Fibroblast of skin of left quadriceps (primary cell): ENCODE measurements around the gene NTSR1.

Experiments used
- DNase-seq, 2 experiments: peaks; one replicate each; pipeline ENCODE4 v3.0.0-alpha.2; 2013; ENCODE audit warnings: low read depth in 2 of 2

The NTSR1 gene

GRCh38 chr20:62801284-62802010 lies 92.8 kb downstream of the NTSR1 start:
- DNase-seq = no peak

- DNase-seq = no peak
These were observed 93.5 kb downstream of the NTSR1 start for GRCh38 chr20:62802026-62802712.

GRCh38 chr20:62804021-62804626 lies 95.5 kb downstream of the NTSR1 start:
- no peak for DNase-seq

GRCh38 chr20:62804627-62805154 lies 96.1 kb downstream of the NTSR1 start, which contains the start of gene OGFR:
TSS of gene OGFR (plus strand) at chr20:62804835. CDS start at chr20:62804860, 25 bp downstream.
- DNase-seq = no peak

- DNase-seq = no peak
These were observed 96.6 kb downstream of the NTSR1 start for GRCh38 chr20:62805155-62805710.

GRCh38 chr20:62805711-62806382 lies 97.2 kb downstream of the NTSR1 start:
- no peak for DNase-seq

GRCh38 chr20:62806383-62807050 lies 97.9 kb downstream of the NTSR1 start:
- no peak for DNase-seq

GRCh38 chr20:62807444-62808210 lies 99.0 kb downstream of the NTSR1 start:
- DNase-seq = no peak

- DNase-seq = no peak
These were observed 99.7 kb downstream of the NTSR1 start for GRCh38 chr20:62808211-62808865.

GRCh38 chr20:62809530-62810428 lies 101.1 kb downstream of the NTSR1 start:
- DNase-seq = no peak

GRCh38 chr20:62811320-62811719 lies 102.7 kb downstream of the NTSR1 start:
- DNase-seq = no peak

GRCh38 chr20:62811720-62812119 lies 103.1 kb downstream of the NTSR1 start:
- no peak for DNase-seq
